T-helper 9 cell (primary cell): ENCODE measurements around the gene BBX.

Experiments
- DNase-seq: peaks from one replicate; pipeline ENCODE4 v3.0.0-alpha.2; 2020

The BBX gene

DNA sequence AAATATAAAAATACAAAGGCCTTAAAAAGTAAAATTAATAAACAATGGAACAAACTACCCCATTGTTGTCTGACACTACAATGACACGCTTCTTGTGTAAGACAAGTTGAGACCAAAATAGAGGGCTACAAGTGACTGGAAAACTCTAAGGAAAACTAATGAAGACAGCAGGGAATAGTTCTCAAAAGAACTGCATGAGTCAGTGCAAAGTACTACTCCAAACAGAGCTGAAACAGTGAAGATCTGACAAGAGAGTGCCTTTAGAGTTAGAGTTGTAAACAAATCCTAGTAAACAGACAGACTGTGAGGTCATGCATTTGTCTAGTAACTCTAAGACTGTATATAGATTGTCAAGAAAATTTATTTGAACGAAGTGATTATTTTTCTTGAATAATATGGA lies 233.9 kb downstream of the BBX start:
- DNase-seq: no peak

- DNase-seq: no peak
These were observed 234.4 kb downstream of the BBX start for GRCh38 chr3:107757140-107757539.

GRCh38 chr3:107760144-107760543 lies 237.4 kb downstream of the BBX start:
- DNase-seq: no peak

GRCh38 chr3:107761391-107761790 lies 238.6 kb downstream of the BBX start:
- DNase-seq: no peak

DNA sequence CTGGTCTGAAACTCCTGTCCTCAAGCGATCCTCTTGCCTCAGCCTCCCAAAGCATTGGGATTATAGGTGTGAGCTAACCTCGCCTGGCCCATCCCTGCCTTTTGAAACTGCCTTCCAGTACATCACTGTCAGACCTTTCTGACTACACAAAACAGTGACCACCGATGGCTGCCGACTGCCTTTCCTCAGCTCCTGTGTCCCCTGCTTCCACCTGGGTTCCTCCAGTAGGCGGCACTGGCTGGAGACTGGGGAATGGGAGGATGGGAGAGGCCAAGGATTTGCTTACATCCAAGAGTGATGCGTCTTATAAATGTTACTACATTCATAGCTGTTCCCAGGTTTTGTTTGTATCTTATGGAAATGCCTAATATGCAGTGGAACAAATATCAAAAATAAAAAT lies 242.8 kb downstream of the BBX start:
- no peak for DNase-seq

DNA sequence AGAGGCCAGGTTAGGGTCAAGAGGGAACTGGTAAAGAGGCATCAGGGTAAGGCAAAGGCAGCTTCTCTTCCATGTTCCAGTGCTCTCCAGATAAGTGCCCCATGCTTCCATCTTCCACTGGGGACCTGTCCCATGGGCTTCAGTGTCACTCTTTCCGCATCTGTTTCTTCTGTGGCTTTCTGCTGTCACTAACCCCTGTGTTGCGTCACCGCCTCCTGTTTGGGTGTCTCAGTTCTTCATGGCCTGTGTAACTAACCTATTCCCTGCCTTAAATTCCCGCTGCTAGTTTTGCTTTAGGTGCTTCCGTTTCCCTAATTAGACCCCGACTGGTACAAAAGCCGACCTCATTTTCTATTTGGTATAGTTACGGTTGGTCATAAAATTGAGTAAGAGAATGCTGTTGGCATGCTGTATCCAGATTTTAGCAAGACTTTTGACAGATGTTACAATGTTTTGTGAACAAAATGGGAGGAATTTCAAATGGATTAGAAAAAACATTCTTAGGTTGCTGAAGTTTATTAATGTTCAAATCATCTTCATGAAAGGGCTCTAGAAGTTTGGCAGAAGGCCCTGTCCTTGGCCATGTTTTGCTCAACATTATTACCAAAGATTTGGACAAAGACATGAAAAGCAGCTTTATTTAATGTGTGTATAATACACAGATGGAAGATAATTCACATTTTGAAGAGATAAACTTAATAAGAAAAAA lies 245.3 kb downstream of the BBX start:
- no peak for DNase-seq

DNA sequence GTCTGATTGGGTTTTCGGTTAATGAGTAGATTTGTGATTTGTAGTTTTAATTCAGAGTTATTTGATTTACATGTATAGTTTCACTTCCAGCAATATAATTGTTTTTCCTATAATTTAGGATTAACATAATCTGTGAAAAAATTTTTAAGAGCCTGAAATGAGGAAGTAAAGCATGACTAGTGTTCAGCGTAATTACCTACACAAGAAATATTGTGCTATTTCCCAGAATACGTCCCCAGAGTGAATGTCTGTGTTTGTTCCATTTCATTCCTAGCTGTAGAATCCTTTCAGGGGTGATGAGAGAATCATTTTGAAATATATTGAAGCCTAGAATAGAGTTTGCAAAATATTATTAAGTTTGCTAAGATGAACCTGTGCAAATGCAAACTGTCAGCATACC lies 247.1 kb downstream of the BBX start:
- DNase-seq: no peak

GRCh38 chr3:107772016-107772415 lies 249.3 kb downstream of the BBX start:
- DNase-seq: no peak

- DNase-seq: no peak
These were observed 253.2 kb downstream of the BBX start for GRCh38 chr3:107775974-107776373.

DNA sequence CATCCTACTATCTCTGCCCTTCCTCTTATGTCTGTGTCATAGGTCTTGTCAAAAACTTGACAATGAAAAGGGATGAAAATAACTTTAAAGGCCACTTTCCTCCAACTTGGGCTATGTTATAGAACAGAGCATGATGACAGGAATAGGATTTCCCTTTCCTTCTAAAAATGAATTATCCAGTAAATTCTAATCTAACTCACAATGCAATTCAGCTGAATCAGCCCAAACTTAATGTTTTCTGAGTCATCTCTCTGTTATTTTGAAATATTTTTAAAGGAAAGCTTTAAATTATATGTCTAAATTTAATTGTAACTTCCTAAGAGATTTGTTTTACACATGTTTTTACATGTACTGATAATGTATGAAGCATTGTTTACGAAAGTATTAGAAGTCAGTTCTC lies 258.5 kb downstream of the BBX start:
- DNase-seq: no peak

DNA sequence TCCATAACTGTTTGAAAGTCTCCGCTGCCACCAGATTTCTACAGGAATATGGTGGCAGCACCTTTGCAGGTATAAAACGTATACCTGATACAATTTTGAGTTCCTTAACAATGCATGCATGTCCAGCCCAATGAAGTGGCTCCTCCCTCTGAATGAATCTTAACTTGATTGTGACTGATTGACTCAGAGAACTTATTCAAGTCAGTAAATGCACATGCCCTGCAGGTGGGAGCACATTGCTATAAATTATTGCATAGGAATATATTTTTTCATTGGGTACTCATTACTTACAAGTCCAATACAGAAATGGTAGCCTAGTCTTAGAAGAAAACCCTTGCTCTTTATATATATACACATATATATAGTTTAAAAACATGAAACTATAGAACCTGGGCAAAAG lies 259.3 kb downstream of the BBX start:
- no peak for DNase-seq

GRCh38 chr3:107790612-107791011 lies 267.9 kb downstream of the BBX start:
- DNase-seq: no peak

- no peak for DNase-seq
These were observed 268.3 kb downstream of the BBX start for GRCh38 chr3:107791027-107791426.

DNA sequence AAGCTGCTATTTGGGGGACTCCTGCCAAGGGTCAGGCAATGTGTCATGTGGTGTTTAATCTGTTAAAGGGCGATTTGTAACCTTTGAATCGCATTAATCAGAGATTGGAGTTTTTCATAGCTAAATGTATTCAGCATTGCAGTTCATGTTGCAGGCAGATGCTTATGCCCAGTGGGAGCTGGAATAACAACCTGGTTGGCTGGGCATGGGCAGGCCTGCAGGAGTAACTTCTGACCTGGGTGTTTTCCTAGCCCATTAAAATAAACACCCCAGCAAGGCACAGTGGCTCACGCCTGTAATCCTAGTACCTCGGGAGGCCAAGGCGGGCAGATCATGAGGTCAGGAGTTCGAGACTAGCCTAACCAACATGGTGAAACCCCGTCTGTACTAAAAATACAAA lies 268.7 kb downstream of the BBX start:
- DNase-seq: no peak

DNA sequence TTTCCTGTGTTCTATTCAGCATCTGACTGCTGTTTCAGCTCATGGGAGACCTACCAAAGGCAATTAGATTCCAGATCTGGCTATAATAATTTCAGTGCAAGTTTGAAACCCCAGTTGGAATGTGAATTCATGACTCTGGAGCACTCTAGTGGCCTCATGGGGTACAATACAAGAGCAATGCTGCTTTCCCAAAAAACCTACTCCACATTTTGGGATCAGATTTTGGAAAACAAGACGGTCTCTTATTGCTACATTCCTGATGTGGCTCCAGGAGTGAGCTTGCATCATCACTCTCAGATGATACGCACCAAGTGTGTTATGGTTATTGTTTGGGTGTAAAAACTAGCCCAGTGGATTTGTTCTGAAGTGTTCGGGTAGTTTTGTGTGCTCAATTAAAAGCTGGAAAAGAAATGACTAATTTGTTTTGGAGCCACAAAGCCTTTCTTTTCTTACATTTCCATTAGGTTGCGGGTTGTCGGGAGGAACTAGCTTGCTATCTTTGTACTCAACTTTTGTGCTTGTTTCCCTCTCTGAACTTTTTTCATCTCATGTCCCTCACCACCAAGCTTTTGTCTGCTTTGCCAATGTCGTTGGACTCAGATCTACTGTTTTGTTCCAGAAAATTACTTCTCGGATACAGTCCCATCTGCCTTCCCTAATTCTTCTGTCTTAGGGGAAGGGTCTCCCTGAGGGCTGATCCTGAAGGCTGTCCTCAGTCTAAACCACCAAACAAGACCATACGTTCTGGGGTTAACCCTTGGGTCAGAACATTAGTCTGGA lies 272.1 kb downstream of the BBX start:
- DNase-seq: no peak

GRCh38 chr3:107795514-107796094 lies 272.8 kb downstream of the BBX start:
- DNase-seq: no peak

GRCh38 chr3:107796791-107797190 lies 274.0 kb downstream of the BBX start:
- DNase-seq: no peak

DNA sequence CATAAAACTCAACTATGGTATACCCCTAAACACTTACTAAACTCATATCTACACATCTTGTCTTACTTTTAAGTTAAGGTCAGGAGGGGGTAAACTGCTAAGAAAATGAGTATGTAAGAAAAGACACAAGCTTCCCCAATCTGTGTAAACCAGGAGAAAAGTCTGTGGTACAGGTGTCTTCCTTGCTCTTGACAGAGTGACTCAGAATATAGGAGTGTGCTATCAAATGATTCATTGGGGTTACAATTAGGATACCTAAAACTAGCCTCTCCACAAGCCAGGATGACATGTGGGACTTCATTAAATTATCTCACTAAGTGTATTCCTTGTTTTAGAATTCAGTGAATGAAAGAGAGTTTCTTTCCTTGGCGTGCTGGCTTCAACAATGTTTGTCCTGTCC lies 274.8 kb downstream of the BBX start:
- no peak for DNase-seq

- no peak for DNase-seq
These were observed 275.6 kb downstream of the BBX start for GRCh38 chr3:107798381-107798780.

DNA sequence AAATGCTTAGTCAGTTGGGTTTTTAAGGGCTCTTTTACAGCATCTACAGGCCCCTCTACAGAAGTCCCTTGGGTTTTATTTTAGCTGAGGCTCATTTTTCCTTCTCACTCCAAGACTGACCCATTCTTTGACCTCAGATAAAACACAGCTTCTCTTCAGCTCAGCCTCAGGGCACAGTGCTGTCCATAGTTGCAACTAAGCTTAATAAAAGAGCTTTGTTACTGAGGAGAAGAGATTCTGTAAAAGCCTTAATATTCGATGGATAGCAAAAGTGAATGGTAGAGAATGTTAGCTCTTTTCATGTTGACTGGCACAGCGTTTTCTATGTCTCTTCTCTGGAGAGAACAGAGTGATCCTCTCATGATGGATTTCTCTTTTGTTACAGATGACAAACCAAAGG lies 277.9 kb downstream of the BBX start:
- DNase-seq: no peak

DNA sequence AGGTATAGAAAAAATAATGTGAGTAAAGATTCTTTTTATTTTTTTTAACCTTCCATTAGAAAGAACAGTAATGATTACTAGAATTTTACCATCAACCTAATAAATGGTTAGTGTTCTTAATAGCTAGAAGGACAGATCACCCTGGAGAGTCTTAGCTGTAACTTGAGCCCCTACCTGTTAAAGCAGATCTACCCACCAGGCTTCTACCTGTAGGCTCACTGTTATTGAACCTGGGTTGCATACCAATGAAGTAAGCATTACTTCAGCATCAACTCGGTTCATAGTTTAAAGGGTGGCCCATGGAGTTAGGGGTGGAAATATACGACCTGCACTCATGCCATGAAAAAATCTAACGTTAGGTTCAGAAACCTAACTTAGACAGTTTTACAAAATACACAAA lies 280.4 kb downstream of the BBX start:
- DNase-seq: no peak

GRCh38 chr3:107806021-107806420 lies 283.3 kb downstream of the BBX start:
- DNase-seq: no peak

GRCh38 chr3:107806536-107806935 lies 283.8 kb downstream of the BBX start:
- DNase-seq: no peak
